ENCODE results near the gene UBE2Q2. TPM values are rescaled to one million over a fixed set of nuclear protein-coding genes. Genes with fewer than 3 reads are reported as not detected.

UBE2Q2 gene
- total RNA-seq, 1 donor from 2014 or later, result 21.6 TPM

DNA sequence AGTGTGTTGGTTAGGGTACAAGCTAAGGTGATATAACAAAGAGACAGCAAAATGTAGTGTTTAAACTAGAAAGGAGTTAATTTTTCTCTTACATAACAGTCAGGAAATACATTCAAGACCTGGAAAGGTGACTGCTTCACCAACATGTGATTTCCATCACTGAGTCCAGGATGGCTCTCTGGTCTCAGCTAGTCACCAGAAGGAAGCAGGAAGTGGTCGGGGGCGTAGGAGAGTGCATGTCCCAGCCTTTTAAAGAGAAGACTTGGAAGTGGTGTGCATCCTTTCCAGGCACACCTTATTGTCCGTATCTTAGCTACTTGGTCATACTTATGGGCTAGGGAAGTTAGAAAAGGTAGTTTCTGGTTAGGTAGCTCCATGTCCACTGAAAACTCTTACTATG, 11.1 kb upstream of the UBE2Q2 start:
- Histone ChIP-seq H3K27ac (no peak overlapping the region), H3K9me3 (no peaks in the 10 kb centered on the region), H3K36me3 (no peaks in the 10 kb centered on the region), H3K4me3 (no peak overlapping the region), H3K4me1 (peaks cover 4% of the 10 kb centered on the region), H3K27me3 (no peaks in the 10 kb centered on the region)
- intact Hi-C loops (cut with DNase I), result no loop called here
- TF ChIP-seq POLR2A (IDR thresholded peaks at IDR 0.05) (no peak), POLR2AphosphoS5 (IDR thresholded peaks at IDR 0.05; ENCODE audit: insufficient read depth in 1 of 2, low read depth in 1 of 2) (no peak)
- TF ChIP-seq, protein P1, sequence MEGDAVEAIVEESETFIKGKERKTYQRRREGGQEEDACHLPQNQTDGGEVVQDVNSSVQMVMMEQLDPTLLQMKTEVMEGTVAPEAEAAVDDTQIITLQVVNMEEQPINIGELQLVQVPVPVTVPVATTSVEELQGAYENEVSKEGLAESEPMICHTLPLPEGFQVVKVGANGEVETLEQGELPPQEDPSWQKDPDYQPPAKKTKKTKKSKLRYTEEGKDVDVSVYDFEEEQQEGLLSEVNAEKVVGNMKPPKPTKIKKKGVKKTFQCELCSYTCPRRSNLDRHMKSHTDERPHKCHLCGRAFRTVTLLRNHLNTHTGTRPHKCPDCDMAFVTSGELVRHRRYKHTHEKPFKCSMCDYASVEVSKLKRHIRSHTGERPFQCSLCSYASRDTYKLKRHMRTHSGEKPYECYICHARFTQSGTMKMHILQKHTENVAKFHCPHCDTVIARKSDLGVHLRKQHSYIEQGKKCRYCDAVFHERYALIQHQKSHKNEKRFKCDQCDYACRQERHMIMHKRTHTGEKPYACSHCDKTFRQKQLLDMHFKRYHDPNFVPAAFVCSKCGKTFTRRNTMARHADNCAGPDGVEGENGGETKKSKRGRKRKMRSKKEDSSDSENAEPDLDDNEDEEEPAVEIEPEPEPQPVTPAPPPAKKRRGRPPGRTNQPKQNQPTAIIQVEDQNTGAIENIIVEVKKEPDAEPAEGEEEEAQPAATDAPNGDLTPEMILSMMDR (IDR thresholded peaks at IDR 0.05), result no peak
- no peak for DNase-seq (ENCODE audit: extremely low spot score in 2 of 2)

DNA sequence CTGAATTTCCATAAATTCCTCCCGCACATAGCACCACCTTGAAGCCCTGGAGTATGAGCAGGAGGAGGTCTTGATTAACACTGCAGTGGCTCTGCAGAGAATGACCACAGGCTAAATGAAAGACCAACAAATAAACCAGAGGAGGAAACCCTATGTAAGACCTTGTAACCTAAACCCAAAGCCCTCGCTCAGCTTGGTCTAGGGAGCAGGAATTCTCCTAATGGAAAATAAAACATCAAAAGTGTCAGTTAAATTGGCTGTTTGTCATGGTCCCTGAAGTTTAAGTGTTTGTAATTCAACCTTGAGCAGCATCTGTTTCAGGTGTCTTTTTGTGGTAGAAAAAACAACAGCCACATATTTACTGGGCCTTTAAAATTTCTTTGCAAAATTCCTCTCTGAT, 9.2 kb upstream of the UBE2Q2 start:
- intact Hi-C loops (cut with DNase I), result no loop called here
- DNase-seq (ENCODE audit: extremely low spot score in 2 of 2), result no peak
- no peaks in the 10 kb centered on the region for H3K27me3 ChIP-seq
- no peaks in the 10 kb centered on the region for H3K36me3 ChIP-seq
- no peak overlapping the region for H3K4me3 ChIP-seq
- TF ChIP-seq POLR2AphosphoS5 (IDR thresholded peaks at IDR 0.05; ENCODE audit: insufficient read depth in 1 of 2, low read depth in 1 of 2), result no peak
- TF ChIP-seq, protein P1 (IDR thresholded peaks at IDR 0.05), result no peak
- TF ChIP-seq POLR2A (IDR thresholded peaks at IDR 0.05), result no peak
- H3K27ac ChIP-seq, result no peak overlapping the region
- peaks cover 4% of the 10 kb centered on the region for H3K4me1 ChIP-seq
- no peaks in the 10 kb centered on the region for H3K9me3 ChIP-seq

DNA sequence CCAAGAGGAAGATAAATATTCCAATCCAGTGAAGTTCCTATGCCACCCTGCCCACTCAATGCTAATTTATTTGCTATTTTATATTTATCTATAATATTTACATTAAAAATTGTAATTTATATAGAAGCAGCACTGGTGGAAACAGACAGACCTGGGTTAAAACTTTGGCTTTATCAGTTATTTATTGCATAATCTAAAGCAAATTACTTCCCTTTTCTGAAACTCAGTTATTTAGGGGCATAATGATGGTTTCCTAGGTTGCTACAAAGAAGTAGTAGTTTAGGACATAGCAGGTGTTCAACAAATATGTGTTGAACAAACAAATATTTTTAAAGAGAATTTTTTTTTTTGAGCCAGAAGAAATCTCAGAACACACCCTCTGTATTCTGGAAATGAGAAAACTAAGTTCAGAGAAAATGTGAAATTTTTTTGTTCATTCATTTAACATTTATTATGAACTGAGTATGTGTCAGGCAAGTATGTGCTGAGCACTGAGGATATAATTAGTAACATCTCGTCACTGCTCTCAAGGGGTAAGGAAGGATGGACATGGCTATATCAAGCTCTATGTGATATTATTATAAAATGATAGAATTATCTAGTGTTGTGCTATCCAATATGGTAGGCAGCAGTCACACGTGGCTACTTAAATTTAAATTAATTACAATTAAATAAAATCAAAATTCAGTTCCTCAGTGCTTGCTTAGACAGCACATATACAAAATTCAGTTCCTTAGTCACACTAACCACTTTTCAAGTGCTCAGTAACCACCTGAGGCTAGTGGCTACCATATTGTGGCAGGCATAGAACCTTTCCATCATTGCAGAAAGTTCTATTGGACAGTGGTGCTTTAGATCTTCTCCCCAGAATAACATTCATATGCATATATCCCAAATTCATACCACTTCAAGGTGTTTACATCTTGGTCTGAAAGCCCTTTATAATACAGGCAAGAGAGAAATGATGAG, 7.0 kb upstream of the UBE2Q2 start:
- Histone ChIP-seq H3K27me3 (no peaks in the 10 kb centered on the region), H3K9me3 (no peaks in the 10 kb centered on the region), H3K4me1 (peaks cover 4% of the 10 kb centered on the region), H3K36me3 (no peaks in the 10 kb centered on the region), H3K4me3 (no peak overlapping the region), H3K27ac (no peak overlapping the region)
- TF ChIP-seq, protein P1 (IDR thresholded peaks at IDR 0.05), result no peak
- TF ChIP-seq POLR2A (IDR thresholded peaks at IDR 0.05), result no peak
- TF ChIP-seq POLR2AphosphoS5 (IDR thresholded peaks at IDR 0.05; ENCODE audit: insufficient read depth in 1 of 2, low read depth in 1 of 2), result no peak
- no peak for DNase-seq (ENCODE audit: extremely low spot score in 2 of 2)
- intact Hi-C loops (cut with DNase I), result no loop called here

DNA sequence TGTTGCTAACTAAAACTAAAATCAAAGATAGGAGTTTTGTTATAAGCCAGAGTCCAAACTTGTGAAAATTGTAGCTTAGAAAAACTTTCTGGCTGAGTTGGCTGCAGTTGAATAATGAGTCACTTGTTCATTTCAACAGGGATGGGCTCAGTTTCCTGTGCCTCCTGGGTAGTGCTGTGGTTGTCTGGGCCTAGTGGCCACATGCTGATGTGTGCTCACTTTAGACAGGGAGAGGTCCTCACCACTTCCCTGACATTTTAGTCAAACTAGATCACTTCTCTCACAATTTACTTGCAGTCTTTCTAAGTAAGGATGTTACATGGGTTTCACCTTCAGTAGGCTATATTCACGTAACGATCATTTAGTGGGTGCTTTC, 6.3 kb upstream of the UBE2Q2 start:
- Histone ChIP-seq H3K4me3 (no peak overlapping the region), H3K27ac (no peak overlapping the region), H3K36me3 (no peaks in the 10 kb centered on the region), H3K27me3 (no peaks in the 10 kb centered on the region), H3K4me1 (peaks cover 5% of the 10 kb centered on the region), H3K9me3 (no peaks in the 10 kb centered on the region)
- intact Hi-C loops (cut with DNase I), result no loop called here
- DNase-seq (ENCODE audit: extremely low spot score in 2 of 2), result no peak
- TF ChIP-seq POLR2A (IDR thresholded peaks at IDR 0.05), result no peak
- peak in 1 of 2 donors; percentile 13 for TF ChIP-seq POLR2AphosphoS5 (IDR thresholded peaks at IDR 0.05; ENCODE audit: insufficient read depth in 1 of 2, low read depth in 1 of 2)

DNA sequence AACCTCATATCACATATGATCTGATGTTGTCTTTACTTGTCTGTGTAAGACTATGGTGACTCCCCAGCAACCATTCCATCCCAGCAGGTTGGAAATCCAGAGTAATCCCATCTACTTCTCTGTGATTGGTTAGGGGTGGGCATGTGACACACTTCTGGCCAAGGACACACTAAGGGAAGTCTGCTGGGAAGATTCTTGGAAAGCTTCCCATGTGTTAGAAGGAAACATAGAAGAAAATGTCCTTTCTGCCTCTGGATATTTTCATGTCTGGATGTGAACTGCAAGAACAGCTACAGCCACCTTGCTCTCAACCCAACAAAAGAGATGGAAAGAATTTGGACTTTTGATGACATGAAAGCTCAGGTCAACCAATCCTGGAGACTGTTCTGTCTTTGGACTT, 2.6 kb upstream of the UBE2Q2 start:
- Histone ChIP-seq H3K9me3 (no peaks in the 10 kb centered on the region), H3K27ac (no peak overlapping the region), H3K4me3 (no peak overlapping the region), H3K4me1 (peaks cover 27% of the 10 kb centered on the region), H3K27me3 (no peaks in the 10 kb centered on the region), H3K36me3 (no peaks in the 10 kb centered on the region)
- intact Hi-C loops (cut with DNase I), result no loop called here
- no peak for TF ChIP-seq POLR2A (IDR thresholded peaks at IDR 0.05)
- TF ChIP-seq POLR2AphosphoS5 (IDR thresholded peaks at IDR 0.05; ENCODE audit: insufficient read depth in 1 of 2, low read depth in 1 of 2), result peak in 1 of 2 donors; percentile 19
- no peak for DNase-seq (ENCODE audit: extremely low spot score in 2 of 2)

DNA sequence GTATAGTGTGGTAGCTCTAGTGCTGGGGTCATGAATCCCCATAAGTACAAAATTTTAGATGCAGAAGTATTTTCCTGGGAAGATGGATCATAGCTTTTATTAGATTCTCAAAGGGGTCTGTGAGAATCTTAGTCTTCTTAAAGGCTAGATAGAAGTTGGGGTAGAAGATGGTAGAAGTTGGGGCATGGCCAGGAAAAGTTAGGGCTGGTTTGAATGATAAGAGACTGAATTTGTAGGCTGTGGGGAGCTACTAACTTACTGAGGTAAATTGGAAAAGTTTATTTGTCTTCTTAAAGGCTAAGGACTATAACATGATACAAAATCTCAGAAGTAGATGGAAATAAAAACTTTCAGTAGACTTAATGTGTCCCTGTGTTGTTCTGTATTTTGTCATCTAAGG, 1.6 kb upstream of the UBE2Q2 start:
- no peaks in the 10 kb centered on the region for H3K9me3 ChIP-seq
- DNase-seq (ENCODE audit: extremely low spot score in 2 of 2), result no peak
- TF ChIP-seq POLR2A (IDR thresholded peaks at IDR 0.05) (no peak), POLR2AphosphoS5 (IDR thresholded peaks at IDR 0.05; ENCODE audit: insufficient read depth in 1 of 2, low read depth in 1 of 2) (no peak)
- TF ChIP-seq, protein P1 (IDR thresholded peaks at IDR 0.05), result no peak
- no peak overlapping the region for H3K27ac ChIP-seq
- no peak overlapping the region for H3K4me3 ChIP-seq
- H3K27me3 ChIP-seq, result no peaks in the 10 kb centered on the region
- intact Hi-C loops (cut with DNase I), result no loop called here
- peaks cover 36% of the 10 kb centered on the region for H3K4me1 ChIP-seq
- no peaks in the 10 kb centered on the region for H3K36me3 ChIP-seq

Measured in vagina (tissue), 2 donors.